HL-60 (cell line): Measurements from ENCODE around the gene PDGFA.

Source experiments
- CTCF ChIP-seq: IDR thresholded peaks from one replicate; pipeline ENCODE4 v1.5.1; 2011; ENCODE audit warnings: low read length, control low read depth, inconsistent platforms; ENCODE audit not compliant: insufficient read depth
- GABPA ChIP-seq: IDR thresholded peaks from 2 replicates; pipeline ENCODE4 v1.6.1; 2012; ENCODE audit warnings: low read depth
- REST ChIP-seq: IDR thresholded peaks from 2 replicates; pipeline ENCODE4 v1.6.1; 2012; ENCODE audit warnings: low read depth; ENCODE audit not compliant: insufficient replicate concordance

GRCh38 chr7:503575-504111, 16.0 kb downstream of the PDGFA start:
- TF ChIP-seq CTCF (no peak), REST (no peak), GABPA (no peak)
